GM12878 (cell line): ENCODE results near the gene BCAT1. TPM values are rescaled to one million over a fixed set of nuclear protein-coding genes. Genes with fewer than 3 reads are reported as not detected.

Source experiments
- ATAC-seq: fragments of 200-7000 bp; cut with Tn5 transposase; 3 replicates; pipeline ENCODE4 v1.9.1; 2020; ENCODE audit warnings: mild to moderate bottlenecking, moderate library complexity
- BruUV-seq: library from RNA; stranded (reverse); fragments of 400-500 nt; replicated peaks from 2 replicates; lab custom pipeline; 2021; lab: Mats Ljungman, UMichigan
- CTCF ChIA-PET: fragments of 300-600 bp; sonication (Branson Sonifier 250); formaldehyde crosslinking; extraction: SDS; loops from one replicate; lab custom pipeline; 2021; ENCODE audit warnings: inconsistent platforms; lab: Yijun Ruan, JAX
- POLR2A ChIA-PET: fragments of 350-600 bp; formaldehyde crosslinking; extraction: SDS; loops from one replicate; lab custom pipeline; 2021; ENCODE audit warnings: inconsistent platforms; lab: Charles Lee
- RAD21 ChIA-PET: fragments of 300-600 bp; sonication (Branson Sonifier 250); formaldehyde crosslinking; loops from one replicate; lab custom pipeline; 2023; ENCODE audit warnings: antibody characterized with exemption; ENCODE audit not compliant: unreplicated experiment; lab: Charles Lee
- SMC1A ChIA-PET: fragments of 300-600 bp; sonication (Branson Sonifier 250); formaldehyde crosslinking; loops from one replicate; lab custom pipeline; 2023; ENCODE audit not compliant: unreplicated experiment, uncharacterized antibody; lab: Charles Lee
- DNase-seq: peaks from one replicate; pipeline ENCODE4 v3.0.0-alpha.2; 2011; ENCODE audit warnings: low read depth, low spot score
- FAIRE-seq: peaks from 3 replicates; lab custom pipeline; 2011; peaks lifted over from hg19 to GRCh38; lab: Jason Lieb, UNC
- H2AFZ ChIP-seq: 2 replicates; pipeline ENCODE4 v1.6.0; 2011; ENCODE audit warnings: low read depth, low read length, control low read depth; ENCODE audit not compliant: control insufficient read depth
- H3K27ac ChIP-seq: 2 replicates; pipeline ENCODE4 v1.5.1; 2011; ENCODE audit warnings: control low read depth; ENCODE audit not compliant: control insufficient read depth, insufficient read depth
- H3K27me3 ChIP-seq, 2 experiments: replicated peaks in 1 of 2; 2 replicates each; pipeline versions ENCODE4 v1.6.0 to v1.6.1; 2011; ENCODE audit warnings: low read length in 1 of 2; ENCODE audit not compliant: control insufficient read depth in 2 of 2, insufficient read depth in 2 of 2
- H3K36me3 ChIP-seq, 2 experiments: 2 replicates each; pipeline ENCODE4 v1.5.1; 2011; ENCODE audit warnings: low read length in 1 of 2; ENCODE audit not compliant: control insufficient read depth in 2 of 2, insufficient read depth in 2 of 2
- H3K4me1 ChIP-seq: 2 replicates; pipeline ENCODE4 v1.6.1; 2011; ENCODE audit warnings: mild to moderate bottlenecking, low read length, moderate library complexity, mixed read lengths; ENCODE audit not compliant: control insufficient read depth, insufficient read depth
- H3K4me2 ChIP-seq: 2 replicates; pipeline ENCODE4 v1.6.0; 2011; ENCODE audit warnings: control low read depth; ENCODE audit not compliant: control insufficient read depth, insufficient read depth
- H3K4me3 ChIP-seq: fragments of 200-600 bp; sonication (generic); 2 replicates; pipeline ENCODE4 v1.5.1; 2016
- H3K79me2 ChIP-seq: 2 replicates; pipeline ENCODE4 v1.6.0; 2011; ENCODE audit warnings: low read length; ENCODE audit not compliant: control insufficient read depth, insufficient read depth
- H3K9ac ChIP-seq: 2 replicates; pipeline ENCODE4 v1.8.0; 2011; ENCODE audit warnings: low read length, control low read depth, mixed read lengths; ENCODE audit not compliant: control insufficient read depth, insufficient read depth
- H3K9me3 ChIP-seq: replicated peaks from 3 replicates; pipeline ENCODE4 v1.5.1; 2011; ENCODE audit warnings: mild to moderate bottlenecking, low read length; ENCODE audit not compliant: control insufficient read depth, insufficient read depth
- H4K20me1 ChIP-seq: 2 replicates; pipeline ENCODE4 v1.6.0; 2011; ENCODE audit not compliant: control insufficient read depth, insufficient read depth
- BHLHE40 ChIP-seq, 2 experiments: fragments of 450-650 bp in 1 of 2; IDR thresholded peaks; 2 replicates each; pipeline ENCODE4 v1.6.1; 2011 to 2017; ENCODE audit warnings: low read depth in 2 of 2, borderline replicate concordance in 1 of 2, improper control_type of control experiment in 1 of 2, low read length in 1 of 2, mild to moderate bottlenecking in 1 of 2
- BMI1 ChIP-seq: fragments of 450-650 bp; IDR thresholded peaks from 2 replicates; pipeline ENCODE4 v1.6.1; 2016; ENCODE audit warnings: mild to moderate bottlenecking, moderate library complexity, borderline replicate concordance
- E4F1 ChIP-seq: fragments of 450-650 bp; IDR thresholded peaks from 2 replicates; pipeline ENCODE4 v1.6.1; 2018; ENCODE audit warnings: borderline replicate concordance, mild to moderate bottlenecking; ENCODE audit not compliant: partially characterized antibody
- EP300 ChIP-seq, 2 experiments: fragments of 150-350 bp in 1 of 2; IDR thresholded peaks; 2 replicates each; pipeline ENCODE4 v1.6.1; 2011 to 2012; ENCODE audit warnings: low read depth in 2 of 2, low read length in 2 of 2, borderline replicate concordance in 1 of 2, improper control_type of control experiment in 1 of 2, inconsistent platforms in 1 of 2; ENCODE audit not compliant: control insufficient read depth in 1 of 2
- ESRRA ChIP-seq: IDR thresholded peaks from 2 replicates; pipeline ENCODE4 v1.6.1; 2012; ENCODE audit warnings: mild to moderate bottlenecking, low read length, improper control_type of control experiment
- GATAD2B ChIP-seq: fragments of 450-650 bp; conservative IDR thresholded peaks from 2 replicates; pipeline ENCODE4 v1.6.1; 2017; ENCODE audit warnings: low read depth, mild to moderate bottlenecking, moderate library complexity
- HDAC2 ChIP-seq: fragments of 200-600 bp; sonication (generic); IDR thresholded peaks from 2 replicates; pipeline ENCODE4 v1.6.1; 2017
- IRF4 ChIP-seq: IDR thresholded peaks from 2 replicates; pipeline ENCODE4 v1.6.1; 2011; ENCODE audit warnings: low read depth, low read length
- KLF5 ChIP-seq: fragments of 450-650 bp; IDR thresholded peaks from 2 replicates; pipeline ENCODE4 v1.6.1; 2014; ENCODE audit warnings: mild to moderate bottlenecking; ENCODE audit not compliant: partially characterized antibody
- NRF1 ChIP-seq: conservative IDR thresholded peaks from 2 replicates; pipeline ENCODE4 v1.6.1; 2011; ENCODE audit warnings: mild to moderate bottlenecking, low read depth, low read length, improper control_type of control experiment
- RBBP5 ChIP-seq: fragments of 200-600 bp; sonication (generic); conservative IDR thresholded peaks from 2 replicates; pipeline ENCODE4 v1.6.1; 2016
- SREBF1 ChIP-seq: IDR thresholded peaks from 2 replicates; pipeline ENCODE4 v1.6.1; 2012; ENCODE audit warnings: mild to moderate bottlenecking, low read length
- TCF3 ChIP-seq: IDR thresholded peaks from 2 replicates; pipeline ENCODE4 v1.6.1; 2012; ENCODE audit warnings: low read depth, mild to moderate bottlenecking, low read length, borderline replicate concordance; ENCODE audit not compliant: insufficient read depth
- ZBED1 ChIP-seq: IDR thresholded peaks from 2 replicates; pipeline ENCODE4 v1.6.1; 2016; ENCODE audit warnings: borderline replicate concordance
- ZBTB40 ChIP-seq: fragments of 450-650 bp; IDR thresholded peaks from 2 replicates; pipeline ENCODE4 v1.6.1; 2016; ENCODE audit warnings: mild to moderate bottlenecking, moderate library complexity, borderline replicate concordance
- WGBS: methylation state at CpG from one replicate; pipeline ENCODE4 v1.1.6; 2016; ENCODE audit warnings: low lambda C conversion rate; ENCODE audit not compliant: insufficient replicate concordance, insufficient coverage; ENCODE audit errors: missing lambda C conversion rate; 5-methylcytosine and 5-hydroxymethylcytosine counted together
- in situ Hi-C: fragments of 300-500 bp; cut with MboI; formaldehyde crosslinking; loops from 9 replicates; pipeline ENCODE4 v1.14.3; 2018; ENCODE audit warnings: mixed read lengths
- intact Hi-C: fragments of 100-400 bp; cut with micrococcal nuclease; formaldehyde crosslinking; loops from one replicate; pipeline ENCODE4 v1.14.2; 2022; ENCODE audit not compliant: unreplicated experiment
- polyA plus RNA-seq, 11 experiments: library from polyadenylated mRNA; depleted of rRNA in 4 of 11; unstranded in 6 of 11; stranded (reverse) in 5 of 11; fragments of >200 nt; fragmentation: Nextera tagmentation in 4 of 11; fragmentation: Illumina TruSeq in 1 of 11; extraction: Ambion mirVana in 4 of 11; extraction: Trizol in 1 of 11; gene quantifications; 1 replicate in 1 of 11; 2 replicates in 10 of 11; pipeline versions ENCODE4 v1.2.1 to v1.2.3, GENCODE V29; 2011 to 2016; ENCODE audit warnings: inconsistent platforms in 2 of 11, missing spikeins in 2 of 11, low read depth in 1 of 11
- total RNA-seq, 4 experiments: library from RNA; depleted of rRNA in 3 of 4; stranded (reverse); fragments of >200 nt in 3 of 4; fragmentation: Illumina TruSeq in 1 of 4; extraction: Trizol in 1 of 4; gene quantifications; 2 replicates each; pipeline versions ENCODE4 v1.2.1 to v1.2.3, GENCODE V29; 2013 to 2021

The BCAT1 gene
- total and polyA plus RNA-seq, 10 of the 15 experiments (the other 5 are each of a cell fraction or from before 2014, with no cell fraction given): 26.2 to 187 (median 81.9) TPM

- FAIRE-seq (no peak), ATAC-seq (no peak), DNase-seq (no peak)
- Histone ChIP-seq H3K4me2 (no peak overlapping the region), H3K4me3 (no peak overlapping the region), H3K9me3 (no peaks in the 10 kb centered on the region; the same call in 2 of the 3 replicates), H3K36me3 (no peaks in the 10 kb centered on the region), H3K27me3 (no peaks in the 10 kb centered on the region), H3K27ac (no peak overlapping the region), H3K79me2 (peaks cover 9% of the 10 kb centered on the region; the same call in 1 of the 2 replicates), H3K4me1 (peaks cover 46% of the 10 kb centered on the region), H2AFZ (no peak overlapping the region), H4K20me1 (no peaks in the 10 kb centered on the region), H3K9ac (no peak overlapping the region)
- ChIA-PET POLR2A (interaction anchor here (0.5 to 10.0 kb wide), 2 partner anchors 63 to 252 kb away, joined by 3 to 297 read pairs; a partner anchor contains a TSS), RAD21 (interaction anchor here (0.8 to 13.0 kb wide), 16 partner anchors 15 to 161 kb away, joined by 3 to 462 read pairs (median 14); a partner anchor contains a TSS), CTCF (interaction anchor here (1.2 to 6.2 kb wide), 9 partner anchors 21 to 160 kb away, joined by 3 to 161 read pairs (median 36); a partner anchor contains a TSS), SMC1A (interaction anchor here (1.0 to 12.0 kb wide), 18 partner anchors 21 to 160 kb away, joined by 3 to 526 read pairs (median 31); partner anchors contain the start of gene BCAT1)
- intact Hi-C loops: no loop called here
- BruUV-seq: no TSS peak
- 96% methylated on average over 4 of the region's 4 CpGs for WGBS
- in situ Hi-C loops: loop anchor here (5.0 kb wide), 1 partner anchor 124 kb away; no protein-coding TSS in a partner anchor
- TF ChIP-seq ZBTB40 (no peak), HDAC2 (no peak), NRF1 (no peak), KLF5 (no peak), RBBP5 (no peak), ESRRA (no peak), TCF3 (no peak), BHLHE40 (IDR thresholded peaks at IDR 0.05; ENCODE audit: borderline replicate concordance in 1 of 2, low read depth in 2 of 2, low read length in 1 of 2) (no peak), GATAD2B (no peak), E4F1 (no peak), EP300 (IDR thresholded peaks at IDR 0.05; ENCODE audit: borderline replicate concordance in 1 of 2, control insufficient read depth in 1 of 2, low read depth in 2 of 2, low read length in 2 of 2) (no peak), ZBED1 (no peak), SREBF1 (no peak), IRF4 (no peak), BMI1 (no peak)
Observed at GRCh38 chr12:24993793-24994192, 44.9 kb upstream of the BCAT1 start.
